OCI-M2 (cell line): Measurements from ENCODE around the gene CERK.

ENCODE experiments used
- DNase-seq: peaks from one replicate; lab custom pipeline; 2025; ENCODE audit not compliant: unreplicated experiment; lab: John Stamatoyannopoulos, UW

Gene CERK

GRCh38 chr22:46766611-46767010 is 28.6 kb upstream of the CERK start:
- no peak for DNase-seq

GRCh38 chr22:46764779-46765485 is 26.9 kb upstream of the CERK start:
- no peak for DNase-seq

- no peak for DNase-seq
Observed at GRCh38 chr22:46764140-46764680, 26.2 kb upstream of the CERK start.

- no peak for DNase-seq
Observed at GRCh38 chr22:46763051-46763705, 25.1 kb upstream of the CERK start.

- DNase-seq: no peak
Observed at GRCh38 chr22:46762238-46763050, 24.4 kb upstream of the CERK start, which contains the start of gene TBC1D22A. Gene TBC1D22A (plus strand): TSS chr22:46762650. CDS start chr22:46762787, 137 bp downstream.

- DNase-seq: no peak
Observed at GRCh38 chr22:46761539-46762237, 23.6 kb upstream of the CERK start.

GRCh38 chr22:46761017-46761416 is 23.0 kb upstream of the CERK start:
- DNase-seq: no peak

GRCh38 chr22:46758867-46759290 is 20.8 kb upstream of the CERK start:
- no peak for DNase-seq

- DNase-seq: no peak
Observed at GRCh38 chr22:46758121-46758520, 20.1 kb upstream of the CERK start.

GRCh38 chr22:46757104-46757503 is 19.1 kb upstream of the CERK start:
- no peak for DNase-seq

- no peak for DNase-seq
Observed at GRCh38 chr22:46756097-46756496, 18.0 kb upstream of the CERK start.

GRCh38 chr22:46755525-46755924 is 17.5 kb upstream of the CERK start:
- no peak for DNase-seq

GRCh38 chr22:46754826-46755225 is 16.8 kb upstream of the CERK start:
- no peak for DNase-seq

GRCh38 chr22:46754110-46754799 is 16.2 kb upstream of the CERK start:
- DNase-seq: no peak

- no peak for DNase-seq
Observed at GRCh38 chr22:46753761-46754109, 15.7 kb upstream of the CERK start.

- no peak for DNase-seq
Observed at GRCh38 chr22:46753360-46753759, 15.3 kb upstream of the CERK start.

GRCh38 chr22:46752988-46753310 is 14.9 kb upstream of the CERK start:
- no peak for DNase-seq

GRCh38 chr22:46752286-46752987 is 14.4 kb upstream of the CERK start:
- no peak for DNase-seq

GRCh38 chr22:46750863-46751443 is 12.9 kb upstream of the CERK start:
- no peak for DNase-seq

- DNase-seq: no peak
Observed at GRCh38 chr22:46750530-46750800, 12.4 kb upstream of the CERK start.
